T-helper 1 cell (primary cell): ENCODE data around the gene RDH5.
"Not testable (repeated sequence)": the region's sequence is repeated elsewhere in the genome, so short reads cannot be mapped to it uniquely, and the experiment has no call there.

Experiments used
- DNase-seq, 5 donors: peaks; one replicate each; pipeline ENCODE4 v3.0.0-alpha.2; 2012 to 2020

The RDH5 gene

GRCh38 chr12:55748230-55748993, 28.2 kb downstream of the RDH5 start:
- no peak for DNase-seq

GRCh38 chr12:55755246-55755645, 35.1 kb downstream of the RDH5 start:
- DNase-seq, result no peak

- no peak for DNase-seq
Observed at GRCh38 chr12:55757701-55758100, 37.5 kb downstream of the RDH5 start.

GRCh38 chr12:55758575-55758974, 38.4 kb downstream of the RDH5 start:
- DNase-seq, result not testable (repeated sequence)

GRCh38 chr12:55760663-55761062, 40.5 kb downstream of the RDH5 start:
- peak in 1 of 5 donors; percentile 41 for DNase-seq

GRCh38 chr12:55762646-55763045, 42.5 kb downstream of the RDH5 start:
- DNase-seq, result no peak

- DNase-seq, result no peak
Observed at GRCh38 chr12:55765736-55766290, 45.6 kb downstream of the RDH5 start.

- no peak for DNase-seq
Observed at GRCh38 chr12:55767156-55767555, 47.0 kb downstream of the RDH5 start.

- no peak for DNase-seq
Observed at GRCh38 chr12:55771736-55772135, 51.5 kb downstream of the RDH5 start.
